Neural progenitor cell (in vitro differentiated cells): Measurements from ENCODE around the gene FAM234A. TPM values are rescaled to one million over a fixed set of nuclear protein-coding genes. Genes with fewer than 3 reads are reported as not detected.

ENCODE experiments used
- DNase-seq: peaks from one replicate; pipeline ENCODE4 v3.0.0-alpha.2; 2016; ENCODE audit warnings: low spot score
- H2AFZ ChIP-seq: fragments of 200-600 bp; sonication (generic); replicated peaks from 2 replicates; pipeline ENCODE4 v1.6.1; 2016; ENCODE audit warnings: antibody characterized with exemption
- H3F3A ChIP-seq: fragments of 200-600 bp; sonication (generic); 2 replicates; pipeline ENCODE4 v1.6.1; 2016; ENCODE audit warnings: antibody characterized with exemption, low read depth
- H3K27ac ChIP-seq: fragments of 200-600 bp; sonication (generic); 2 replicates; pipeline ENCODE4 v1.5.1; 2016; ENCODE audit warnings: mild to moderate bottlenecking
- H3K27me3 ChIP-seq: fragments of 200-600 bp; sonication (generic); 2 replicates; pipeline ENCODE4 v1.6.1; 2016; ENCODE audit warnings: mild to moderate bottlenecking, moderate library complexity
- H3K36me3 ChIP-seq: fragments of 200-600 bp; sonication (generic); 2 replicates; pipeline ENCODE4 v1.5.1; 2016
- H3K4me1 ChIP-seq: fragments of 200-600 bp; sonication (generic); 2 replicates; pipeline ENCODE4 v1.6.1; 2016; ENCODE audit warnings: mixed run types
- H3K4me2 ChIP-seq: fragments of 200-600 bp; sonication (generic); 2 replicates; pipeline ENCODE4 v1.6.1; 2016
- H3K4me3 ChIP-seq: fragments of 200-600 bp; sonication (generic); 2 replicates; pipeline ENCODE4 v1.5.1; 2016
- H3K79me2 ChIP-seq: fragments of 200-600 bp; sonication (generic); 2 replicates; pipeline ENCODE4 v1.6.1; 2016; ENCODE audit warnings: low read depth
- H3K9ac ChIP-seq: fragments of 200-600 bp; sonication (generic); 2 replicates; pipeline ENCODE4 v1.6.1; 2016
- H3K9me3 ChIP-seq: fragments of 200-600 bp; sonication (generic); 2 replicates; pipeline ENCODE4 v1.5.1; 2016; ENCODE audit warnings: low read depth
- H4K20me1 ChIP-seq: fragments of 200-600 bp; sonication (generic); 2 replicates; pipeline ENCODE4 v1.6.1; 2016; ENCODE audit warnings: low read depth
- H3K27ac Mint-ChIP-seq: 3 replicates; pipeline ENCODE4 v1.8.0; 2021; ENCODE audit warnings: mixed read lengths
- H3K27me3 Mint-ChIP-seq: 2 replicates; pipeline ENCODE4 v1.8.0; 2022; ENCODE audit warnings: low read depth, mild to moderate bottlenecking, inconsistent platforms, moderate library complexity, mixed read lengths; ENCODE audit not compliant: insufficient read depth
- H3K36me3 Mint-ChIP-seq: 3 replicates; pipeline ENCODE4 v1.8.0; 2021; ENCODE audit warnings: mixed read lengths
- H3K4me1 Mint-ChIP-seq: 3 replicates; pipeline ENCODE4 v1.8.0; 2021; ENCODE audit warnings: mixed read lengths
- H3K4me3 Mint-ChIP-seq: 3 replicates; pipeline ENCODE4 v1.8.0; 2021; ENCODE audit warnings: mild to moderate bottlenecking, moderate library complexity, mixed read lengths
- H3K9me3 Mint-ChIP-seq: 3 replicates; pipeline ENCODE4 v1.8.0; 2020; ENCODE audit warnings: mixed read lengths
- CTCF ChIP-seq: fragments of 200-600 bp; sonication (generic); IDR thresholded peaks from 2 replicates; pipeline ENCODE4 v1.5.1; 2017; ENCODE audit warnings: antibody characterized with exemption, mild to moderate bottlenecking
- EZH2 ChIP-seq: fragments of 200-600 bp; sonication (generic); IDR thresholded peaks from 2 replicates; pipeline ENCODE4 v1.6.1; 2017; ENCODE audit warnings: antibody characterized with exemption, mild to moderate bottlenecking, moderate library complexity
- EZH2phosphoT487 ChIP-seq: fragments of 200-600 bp; sonication (generic); IDR thresholded peaks from 2 replicates; pipeline ENCODE4 v1.6.1; 2017; ENCODE audit warnings: antibody characterized with exemption
- total RNA-seq: library from RNA; depleted of rRNA; stranded (reverse); fragments of >200 nt; gene quantifications from 2 replicates; pipeline ENCODE4 v1.2.3, GENCODE V29; 2015; ENCODE audit warnings: low replicate concordance

The FAM234A gene
- total RNA-seq, 1 donor from 2014 or later, result 115 TPM

GRCh38 chr16:260326-260725, 25.7 kb downstream of the FAM234A start:
- Histone ChIP-seq H3K9me3 (no peaks in the 10 kb centered on the region), H3K79me2 (no peaks in the 10 kb centered on the region), H3K4me1 (no peaks in the 10 kb centered on the region), H3K4me3 (no peak overlapping the region), H3K27me3 (no peaks in the 10 kb centered on the region), H3K9ac (no peak overlapping the region), H2AFZ (no peak overlapping the region), H3K36me3 (no peaks in the 10 kb centered on the region), H3F3A (no peaks in the 10 kb centered on the region), H3K27ac (no peak overlapping the region), H3K4me2 (no peak overlapping the region), H4K20me1 (no peaks in the 10 kb centered on the region)
- H3K36me3 Mint-ChIP-seq, result peaks cover 24% of the 10 kb centered on the region
- TF ChIP-seq CTCF, result no peak
- TF ChIP-seq EZH2phosphoT487, result no peak
- no peak for TF ChIP-seq EZH2
- H3K4me1 Mint-ChIP-seq, result no peaks in the 10 kb centered on the region
- H3K4me3 Mint-ChIP-seq, result no peak overlapping the region
- H3K9me3 Mint-ChIP-seq, result no peaks in the 10 kb centered on the region
- no peak for DNase-seq
- peaks cover 3% of the 10 kb centered on the region for H3K27me3 Mint-ChIP-seq
- no peak overlapping the region for H3K27ac Mint-ChIP-seq

DNA sequence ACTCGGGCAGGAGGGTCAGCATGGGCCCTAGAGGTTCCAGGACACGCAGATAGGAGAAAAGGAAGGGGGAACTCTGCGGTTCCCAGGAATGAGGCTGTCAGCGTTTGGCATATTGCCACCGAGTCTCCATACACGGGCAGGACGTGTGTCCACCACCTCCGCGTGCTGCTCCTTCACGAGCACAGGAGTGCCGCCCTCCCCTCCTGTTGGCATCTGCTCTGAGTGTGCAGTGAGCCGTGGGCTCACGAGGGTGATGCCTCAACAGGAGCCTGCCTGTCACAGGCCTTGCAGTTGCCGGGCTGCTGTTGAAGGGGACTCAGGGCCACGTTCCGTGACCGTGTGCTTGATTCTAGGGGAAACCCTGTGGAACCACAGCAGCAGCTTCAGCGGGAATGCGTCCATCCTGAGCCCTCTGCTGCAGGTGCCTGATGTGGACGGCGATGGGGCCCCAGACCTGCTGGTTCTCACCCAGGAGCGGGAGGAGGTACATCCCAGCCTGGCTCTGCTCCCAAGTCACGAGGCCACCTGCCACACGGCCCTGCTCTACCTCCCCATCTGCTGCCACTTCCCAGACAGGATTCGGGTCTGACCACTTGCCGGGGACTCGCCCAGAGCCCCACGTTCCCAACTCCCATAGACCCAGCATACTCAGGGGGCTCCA, 26.5 kb downstream of the FAM234A start:
- Mint-ChIP-seq H3K4me1 (no peaks in the 10 kb centered on the region), H3K27ac (no peak overlapping the region), H3K27me3 (peaks cover 3% of the 10 kb centered on the region), H3K9me3 (no peaks in the 10 kb centered on the region), H3K36me3 (peaks cover 19% of the 10 kb centered on the region), H3K4me3 (no peak overlapping the region)
- no peak for TF ChIP-seq CTCF
- no peak for TF ChIP-seq EZH2phosphoT487
- no peak for TF ChIP-seq EZH2
- no peak for DNase-seq
- Histone ChIP-seq H3K4me3 (no peak overlapping the region), H3K36me3 (no peaks in the 10 kb centered on the region), H3K27me3 (no peaks in the 10 kb centered on the region), H3F3A (no peaks in the 10 kb centered on the region), H3K27ac (no peak overlapping the region), H2AFZ (no peak overlapping the region), H3K79me2 (no peaks in the 10 kb centered on the region), H3K4me1 (no peaks in the 10 kb centered on the region), H3K9ac (no peak overlapping the region), H3K9me3 (no peaks in the 10 kb centered on the region), H4K20me1 (no peaks in the 10 kb centered on the region), H3K4me2 (no peak overlapping the region)

- Histone ChIP-seq H3K79me2 (no peaks in the 10 kb centered on the region), H3K27ac (no peak overlapping the region), H3K9ac (no peak overlapping the region), H4K20me1 (no peaks in the 10 kb centered on the region), H3F3A (peaks cover 5% of the 10 kb centered on the region), H3K4me1 (no peaks in the 10 kb centered on the region), H3K4me2 (no peak overlapping the region), H3K9me3 (no peaks in the 10 kb centered on the region), H3K36me3 (no peaks in the 10 kb centered on the region), H3K4me3 (no peak overlapping the region), H3K27me3 (no peaks in the 10 kb centered on the region), H2AFZ (no peak overlapping the region)
- H3K27ac Mint-ChIP-seq, result no peak overlapping the region
- no peak for DNase-seq
- no peaks in the 10 kb centered on the region for H3K4me1 Mint-ChIP-seq
- H3K4me3 Mint-ChIP-seq, result no peak overlapping the region
- H3K9me3 Mint-ChIP-seq, result no peaks in the 10 kb centered on the region
- H3K27me3 Mint-ChIP-seq, result peaks cover 3% of the 10 kb centered on the region
- peaks cover 18% of the 10 kb centered on the region for H3K36me3 Mint-ChIP-seq
- TF ChIP-seq EZH2 (no peak), EZH2phosphoT487 (no peak), CTCF (no peak)
Measured at GRCh38 chr16:262121-262745, 27.6 kb downstream of the FAM234A start.
